DND-41 (cell line): ENCODE data around the gene BMPR1A.

Source experiments
- EZH2 ChIP-seq: IDR thresholded peaks from 3 replicates; pipeline ENCODE4 v1.6.1; 2012; ENCODE audit warnings: borderline replicate concordance, low read depth, mild to moderate bottlenecking, moderate library complexity, low read length, inconsistent platforms; ENCODE audit not compliant: severe bottlenecking
- TF ChIP-seq, protein P1 (sequence below): IDR thresholded peaks from 2 replicates; pipeline ENCODE4 v1.5.1; 2012; ENCODE audit warnings: borderline replicate concordance, low read length, moderate library complexity, mild to moderate bottlenecking; ENCODE audit not compliant: poor library complexity, severe bottlenecking; ENCODE audit errors: extremely low read depth

DNA sequence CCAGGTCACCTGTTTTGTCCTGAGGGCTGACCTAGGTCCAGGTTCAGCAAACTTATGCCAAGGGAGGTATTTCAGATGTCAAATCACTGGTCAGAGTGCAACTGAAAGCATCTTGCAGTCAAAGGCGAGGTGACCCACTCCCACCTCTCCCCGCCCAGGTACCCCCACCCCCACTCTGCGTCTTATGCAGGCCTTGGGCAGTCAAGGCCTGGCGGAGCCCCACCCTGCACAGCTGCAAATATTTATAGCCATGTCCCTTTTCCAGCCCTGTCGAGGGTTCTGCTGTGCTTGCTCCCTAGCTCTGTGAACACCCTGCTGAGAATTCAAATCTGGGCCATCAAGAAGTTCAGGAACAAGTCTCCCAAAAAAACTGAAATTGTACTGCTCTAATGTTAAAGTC, 40.6 kb upstream of the BMPR1A start:
- TF ChIP-seq, protein P1, sequence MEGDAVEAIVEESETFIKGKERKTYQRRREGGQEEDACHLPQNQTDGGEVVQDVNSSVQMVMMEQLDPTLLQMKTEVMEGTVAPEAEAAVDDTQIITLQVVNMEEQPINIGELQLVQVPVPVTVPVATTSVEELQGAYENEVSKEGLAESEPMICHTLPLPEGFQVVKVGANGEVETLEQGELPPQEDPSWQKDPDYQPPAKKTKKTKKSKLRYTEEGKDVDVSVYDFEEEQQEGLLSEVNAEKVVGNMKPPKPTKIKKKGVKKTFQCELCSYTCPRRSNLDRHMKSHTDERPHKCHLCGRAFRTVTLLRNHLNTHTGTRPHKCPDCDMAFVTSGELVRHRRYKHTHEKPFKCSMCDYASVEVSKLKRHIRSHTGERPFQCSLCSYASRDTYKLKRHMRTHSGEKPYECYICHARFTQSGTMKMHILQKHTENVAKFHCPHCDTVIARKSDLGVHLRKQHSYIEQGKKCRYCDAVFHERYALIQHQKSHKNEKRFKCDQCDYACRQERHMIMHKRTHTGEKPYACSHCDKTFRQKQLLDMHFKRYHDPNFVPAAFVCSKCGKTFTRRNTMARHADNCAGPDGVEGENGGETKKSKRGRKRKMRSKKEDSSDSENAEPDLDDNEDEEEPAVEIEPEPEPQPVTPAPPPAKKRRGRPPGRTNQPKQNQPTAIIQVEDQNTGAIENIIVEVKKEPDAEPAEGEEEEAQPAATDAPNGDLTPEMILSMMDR = no peak
- TF ChIP-seq EZH2 = no peak
